ENCODE results near the gene FLNB. TPM values are rescaled to one million over a fixed set of nuclear protein-coding genes. Genes with fewer than 3 reads are reported as not detected.

FLNB gene
- total RNA-seq, 1 experiment from 2014 or later = 127 TPM

DNA sequence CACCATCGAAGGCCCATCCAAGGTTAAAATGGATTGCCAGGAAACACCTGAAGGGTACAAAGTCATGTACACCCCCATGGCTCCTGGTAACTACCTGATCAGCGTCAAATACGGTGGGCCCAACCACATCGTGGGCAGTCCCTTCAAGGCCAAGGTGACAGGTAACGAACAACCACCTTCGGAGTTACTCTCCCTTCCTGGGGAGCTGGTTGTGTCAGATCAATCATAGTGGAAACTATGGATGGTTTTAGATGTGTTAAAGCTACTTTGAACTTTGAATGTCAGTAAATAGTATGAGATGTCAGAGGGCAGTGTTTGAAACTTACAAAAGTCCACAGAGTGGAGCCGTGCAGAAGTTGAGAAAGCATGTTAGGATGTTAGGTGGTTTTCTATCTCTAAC lies 160.3 kb downstream of the FLNB start (continued):
- TF ChIP-seq, protein P1, sequence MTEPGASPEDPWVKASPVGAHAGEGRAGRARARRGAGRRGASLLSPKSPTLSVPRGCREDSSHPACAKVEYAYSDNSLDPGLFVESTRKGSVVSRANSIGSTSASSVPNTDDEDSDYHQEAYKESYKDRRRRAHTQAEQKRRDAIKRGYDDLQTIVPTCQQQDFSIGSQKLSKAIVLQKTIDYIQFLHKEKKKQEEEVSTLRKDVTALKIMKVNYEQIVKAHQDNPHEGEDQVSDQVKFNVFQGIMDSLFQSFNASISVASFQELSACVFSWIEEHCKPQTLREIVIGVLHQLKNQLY (CRISPR knock-in tag; IDR thresholded peaks at IDR 0.05) = no peak
- TF ChIP-seq, protein P2, sequence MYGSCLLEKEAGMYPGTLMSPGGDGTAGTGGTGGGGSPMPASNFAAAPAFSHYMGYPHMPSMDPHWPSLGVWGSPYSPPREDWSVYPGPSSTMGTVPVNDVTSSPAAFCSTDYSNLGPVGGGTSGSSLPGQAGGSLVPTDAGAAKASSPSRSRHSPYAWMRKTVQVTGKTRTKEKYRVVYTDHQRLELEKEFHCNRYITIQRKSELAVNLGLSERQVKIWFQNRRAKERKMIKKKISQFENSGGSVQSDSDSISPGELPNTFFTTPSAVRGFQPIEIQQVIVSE (CRISPR knock-in tag; IDR thresholded peaks at IDR 0.05; ENCODE audit: borderline replicate concordance) = no peak
- TF ChIP-seq SMAD4 (CRISPR knock-in tag; IDR thresholded peaks at IDR 0.05) (no peak), NR3C1 (CRISPR knock-in tag; conservative IDR thresholded peaks at IDR 0.05; ENCODE audit: low read depth) (no peak), RORB (CRISPR knock-in tag; IDR thresholded peaks at IDR 0.05) (no peak), ZMAT4 (CRISPR knock-in tag; IDR thresholded peaks at IDR 0.05) (no peak)

DNA sequence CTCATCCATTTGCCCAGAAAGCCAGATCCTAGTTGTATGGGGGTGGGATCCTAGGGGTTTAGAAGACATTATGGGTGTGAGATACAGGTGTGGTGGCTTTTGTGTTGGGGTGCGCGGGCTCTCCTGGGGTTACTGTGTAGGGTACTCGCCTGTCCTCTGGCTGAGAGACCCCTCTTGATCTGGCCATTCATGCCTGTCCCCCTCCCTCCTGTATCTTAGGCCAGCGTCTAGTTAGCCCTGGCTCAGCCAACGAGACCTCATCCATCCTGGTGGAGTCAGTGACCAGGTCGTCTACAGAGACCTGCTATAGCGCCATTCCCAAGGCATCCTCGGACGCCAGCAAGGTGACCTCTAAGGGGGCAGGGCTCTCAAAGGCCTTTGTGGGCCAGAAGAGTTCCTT lies 161.1 kb downstream of the FLNB start:
- H3K27ac Mint-ChIP-seq = no peak overlapping the region

GRCh38 chr3:58170376-58170775 lies 162.2 kb downstream of the FLNB start:
- peaks cover 30% of the 10 kb centered on the region for H3K36me3 Mint-ChIP-seq
- H3K4me1 Mint-ChIP-seq = peaks cover 28% of the 10 kb centered on the region
- DNase-seq (ENCODE audit: low spot score) (no peak), ATAC-seq (no peak)
- no peaks in the 10 kb centered on the region for H3K27me3 Mint-ChIP-seq (ENCODE audit: low read depth)
- no peak overlapping the region for H3K4me3 Mint-ChIP-seq
- POLR2A ChIA-PET = no interaction called here
- H3K9me3 Mint-ChIP-seq = no peaks in the 10 kb centered on the region
- H3K27ac Mint-ChIP-seq = no peak overlapping the region
- CTCF ChIA-PET = no interaction called here
- TF ChIP-seq, protein P3, sequence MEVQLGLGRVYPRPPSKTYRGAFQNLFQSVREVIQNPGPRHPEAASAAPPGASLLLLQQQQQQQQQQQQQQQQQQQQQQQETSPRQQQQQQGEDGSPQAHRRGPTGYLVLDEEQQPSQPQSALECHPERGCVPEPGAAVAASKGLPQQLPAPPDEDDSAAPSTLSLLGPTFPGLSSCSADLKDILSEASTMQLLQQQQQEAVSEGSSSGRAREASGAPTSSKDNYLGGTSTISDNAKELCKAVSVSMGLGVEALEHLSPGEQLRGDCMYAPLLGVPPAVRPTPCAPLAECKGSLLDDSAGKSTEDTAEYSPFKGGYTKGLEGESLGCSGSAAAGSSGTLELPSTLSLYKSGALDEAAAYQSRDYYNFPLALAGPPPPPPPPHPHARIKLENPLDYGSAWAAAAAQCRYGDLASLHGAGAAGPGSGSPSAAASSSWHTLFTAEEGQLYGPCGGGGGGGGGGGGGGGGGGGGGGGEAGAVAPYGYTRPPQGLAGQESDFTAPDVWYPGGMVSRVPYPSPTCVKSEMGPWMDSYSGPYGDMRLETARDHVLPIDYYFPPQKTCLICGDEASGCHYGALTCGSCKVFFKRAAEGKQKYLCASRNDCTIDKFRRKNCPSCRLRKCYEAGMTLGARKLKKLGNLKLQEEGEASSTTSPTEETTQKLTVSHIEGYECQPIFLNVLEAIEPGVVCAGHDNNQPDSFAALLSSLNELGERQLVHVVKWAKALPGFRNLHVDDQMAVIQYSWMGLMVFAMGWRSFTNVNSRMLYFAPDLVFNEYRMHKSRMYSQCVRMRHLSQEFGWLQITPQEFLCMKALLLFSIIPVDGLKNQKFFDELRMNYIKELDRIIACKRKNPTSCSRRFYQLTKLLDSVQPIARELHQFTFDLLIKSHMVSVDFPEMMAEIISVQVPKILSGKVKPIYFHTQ (CRISPR knock-in tag; IDR thresholded peaks at IDR 0.05) = no peak
- TF ChIP-seq GTF2I (CRISPR knock-in tag; conservative IDR thresholded peaks at IDR 0.05) (no peak), KAT7 (CRISPR knock-in tag; IDR thresholded peaks at IDR 0.05; ENCODE audit: borderline replicate concordance) (no peak), RORB (CRISPR knock-in tag; IDR thresholded peaks at IDR 0.05) (no peak), ZNF232 (CRISPR knock-in tag; IDR thresholded peaks at IDR 0.05) (no peak), E2F1 (CRISPR knock-in tag; IDR thresholded peaks at IDR 0.05) (no peak), ZNF219 (CRISPR knock-in tag; IDR thresholded peaks at IDR 0.05; ENCODE audit: borderline replicate concordance) (no peak), TCF7 (CRISPR knock-in tag; IDR thresholded peaks at IDR 0.05; ENCODE audit: low read depth) (no peak), GRHL2 (CRISPR knock-in tag; IDR thresholded peaks at IDR 0.05; ENCODE audit: insufficient replicate concordance, severe bottlenecking) (no peak), ZNF281 (CRISPR knock-in tag; IDR thresholded peaks at IDR 0.05) (no peak)

More for the DNA sequence above, 161.1 kb downstream of the FLNB start:
- ChIA-PET CTCF (no interaction called here), POLR2A (no interaction called here)
- Mint-ChIP-seq H3K4me3 (no peak overlapping the region), H3K36me3 (peaks cover 30% of the 10 kb centered on the region), H3K4me1 (peaks cover 18% of the 10 kb centered on the region), H3K9me3 (no peaks in the 10 kb centered on the region), H3K27me3 (ENCODE audit: low read depth) (no peaks in the 10 kb centered on the region)
- ATAC-seq = no peak
- TF ChIP-seq STAT6 (CRISPR knock-in tag; conservative IDR thresholded peaks at IDR 0.05; ENCODE audit: low read depth) (no peak), ZNF263 (CRISPR knock-in tag; IDR thresholded peaks at IDR 0.05; ENCODE audit: low read depth) (no peak), ZBTB21 (CRISPR knock-in tag; IDR thresholded peaks at IDR 0.05; ENCODE audit: borderline replicate concordance) (no peak), CREM (CRISPR knock-in tag; IDR thresholded peaks at IDR 0.05) (no peak), PRRX2 (CRISPR knock-in tag; IDR thresholded peaks at IDR 0.05) (no peak), GABPB1 (CRISPR knock-in tag; IDR thresholded peaks at IDR 0.05) (no peak), FOXP1 (CRISPR knock-in tag; IDR thresholded peaks at IDR 0.05; ENCODE audit: borderline replicate concordance) (no peak), MYBL2 (CRISPR knock-in tag; IDR thresholded peaks at IDR 0.05) (no peak), TCF7 (CRISPR knock-in tag; IDR thresholded peaks at IDR 0.05; ENCODE audit: low read depth) (no peak)
- no peak for DNase-seq (ENCODE audit: low spot score)
